H1 (cell line): Measurements from ENCODE around the gene ARL9. TPM values are rescaled to one million over a fixed set of nuclear protein-coding genes. Genes with fewer than 3 reads are reported as not detected.

Source experiments
- CTCF ChIA-PET: fragments of 300-600 bp; sonication (Branson Sonifier 250); formaldehyde crosslinking; loops from one replicate; lab custom pipeline; 2021; ENCODE audit not compliant: partially characterized antibody; lab: Charles Lee
- POLR2A ChIA-PET: fragments of 300-600 bp; sonication (Branson Sonifier 250); formaldehyde crosslinking; loops from one replicate; lab custom pipeline; 2021; ENCODE audit warnings: inconsistent platforms; ENCODE audit not compliant: partially characterized antibody; lab: Charles Lee
- DNase-seq, 2 experiments: peaks; one replicate each; pipeline versions ENCODE4 v3.0.0 to v3.0.0-alpha.2; 2010 to 2022; ENCODE audit warnings: low spot score in 2 of 2, low read depth in 1 of 2, mixed read lengths in 1 of 2
- FAIRE-seq: peaks from 2 replicates; lab custom pipeline; 2011; peaks lifted over from hg19 to GRCh38; lab: Jason Lieb, UNC
- H2AFZ ChIP-seq: 2 replicates; pipeline ENCODE4 v1.8.1; 2012; ENCODE audit warnings: low read length, inconsistent platforms
- H2AK5ac ChIP-seq: 2 replicates; pipeline ENCODE4 v1.6.1; 2013; ENCODE audit warnings: low read depth, low read length
- H2BK120ac ChIP-seq: replicated peaks from 2 replicates; pipeline ENCODE3; 2013; ENCODE audit warnings: low read depth, low read length, inconsistent platforms
- H2BK12ac ChIP-seq: 2 replicates; pipeline ENCODE4 v1.6.1; 2013; ENCODE audit warnings: low read depth, low read length
- H2BK15ac ChIP-seq: 2 replicates; pipeline ENCODE4 v1.6.1; 2013; ENCODE audit warnings: low read length
- H2BK20ac ChIP-seq: 2 replicates; pipeline ENCODE4 v1.6.1; 2013; ENCODE audit warnings: low read length
- H2BK5ac ChIP-seq: 2 replicates; pipeline ENCODE4 v1.6.1; 2013; ENCODE audit warnings: low read depth, low read length
- H3K14ac ChIP-seq: 2 replicates; pipeline ENCODE4 v1.6.1; 2013; ENCODE audit warnings: inconsistent platforms; ENCODE audit not compliant: insufficient read length
- H3K18ac ChIP-seq: 2 replicates; pipeline ENCODE4 v1.6.1; 2013; ENCODE audit warnings: low read length; ENCODE audit errors: extremely low read depth
- H3K23ac ChIP-seq: 2 replicates; pipeline ENCODE4 v1.6.1; 2013; ENCODE audit warnings: inconsistent platforms; ENCODE audit not compliant: insufficient read length
- H3K23me2 ChIP-seq: 2 replicates; pipeline ENCODE4 v1.6.1; 2013; ENCODE audit warnings: low read depth, low read length
- H3K27ac ChIP-seq: 2 replicates; pipeline ENCODE4 v1.6.1; 2011; ENCODE audit warnings: low read depth, low read length, inconsistent platforms
- H3K27me3 ChIP-seq, 4 experiments: replicated peaks in 1 of 4; 1 replicate in 1 of 4; 2 replicates in 3 of 4; pipeline versions ENCODE4 v1.6.1 to v1.8.1; 2011 to 2013; ENCODE audit warnings: low read length in 3 of 4, mild to moderate bottlenecking in 3 of 4, inconsistent platforms in 2 of 4, mixed read lengths in 2 of 4, moderate library complexity in 1 of 4; ENCODE audit not compliant: control insufficient read depth in 3 of 4, insufficient read depth in 3 of 4; ENCODE audit errors: extremely low read depth in 1 of 4
- H3K36me3 ChIP-seq, 4 experiments: 2 replicates each; pipeline versions ENCODE4 v1.6.1 to v1.8.1; 2011 to 2013; ENCODE audit warnings: mild to moderate bottlenecking in 4 of 4, low read length in 3 of 4, moderate library complexity in 2 of 4, control low read depth in 1 of 4, inconsistent platforms in 1 of 4; ENCODE audit not compliant: insufficient read depth in 4 of 4, control insufficient read depth in 2 of 4
- H3K4ac ChIP-seq: replicated peaks from 2 replicates; pipeline ENCODE3; 2013; ENCODE audit warnings: low read length, low read depth, mixed read lengths, inconsistent platforms; ENCODE audit not compliant: insufficient read length
- H3K4me1 ChIP-seq, 4 experiments: replicated peaks in 1 of 4; 1 replicate in 1 of 4; 2 replicates in 3 of 4; pipeline versions ENCODE4 v1.6.1 to v1.8.1; 2011 to 2013; ENCODE audit warnings: low read length in 3 of 4, inconsistent platforms in 2 of 4, mixed read lengths in 1 of 4; ENCODE audit not compliant: insufficient read depth in 4 of 4, control insufficient read depth in 3 of 4
- H3K4me2 ChIP-seq, 2 experiments: 2 replicates each; pipeline versions ENCODE4 v1.6.1 to v1.8.1; 2011 to 2013; ENCODE audit warnings: low read depth in 2 of 2, low read length in 2 of 2, control low read depth in 1 of 2, inconsistent platforms in 1 of 2, mild to moderate bottlenecking in 1 of 2; ENCODE audit not compliant: insufficient read depth in 1 of 2
- H3K4me3 ChIP-seq, 4 experiments: fragments of 200-600, 300-600 bp in 1 of 4; sonication (generic), shearing (Covaris generic), sonication (Bioruptor Twin) in 1 of 4; 2 replicates each; pipeline versions ENCODE4 v1.5.1 to v1.8.1; 2011 to 2016; ENCODE audit warnings: low read length in 4 of 4, low read depth in 3 of 4, control low read depth in 2 of 4, inconsistent platforms in 2 of 4, mild to moderate bottlenecking in 2 of 4, mixed read lengths in 1 of 4, moderate library complexity in 1 of 4; ENCODE audit not compliant: insufficient read depth in 2 of 4; ENCODE audit errors: extremely low read depth in 1 of 4
- H3K56ac ChIP-seq: replicated peaks from 2 replicates; pipeline ENCODE3; 2013; ENCODE audit warnings: low read depth, mild to moderate bottlenecking, mixed read lengths, low read length, inconsistent platforms; ENCODE audit not compliant: insufficient read length
- H3K79me1 ChIP-seq: 2 replicates; pipeline ENCODE4 v1.6.1; 2013; ENCODE audit warnings: low read depth, low read length, control low read depth
- H3K79me2 ChIP-seq, 2 experiments: 2 replicates each; pipeline versions ENCODE4 v1.6.1 to v1.8.1; 2012 to 2013; ENCODE audit warnings: low read length in 2 of 2, mild to moderate bottlenecking in 2 of 2, inconsistent platforms in 1 of 2; ENCODE audit not compliant: insufficient read depth in 2 of 2, control insufficient read depth in 1 of 2
- H3K9ac ChIP-seq, 4 experiments: replicated peaks in 1 of 4; 1 replicate in 1 of 4; 2 replicates in 3 of 4; pipeline versions ENCODE4 v1.6.1 to v1.8.1; 2011 to 2013; ENCODE audit warnings: low read depth in 3 of 4, low read length in 3 of 4, control low read depth in 2 of 4, mild to moderate bottlenecking in 2 of 4, moderate library complexity in 2 of 4, inconsistent platforms in 1 of 4; ENCODE audit errors: extremely low read depth in 1 of 4
- H3K9me3 ChIP-seq, 2 experiments: 2 replicates each; pipeline versions ENCODE4 v1.6.1 to v1.8.1; 2012 to 2013; ENCODE audit warnings: mild to moderate bottlenecking in 2 of 2, moderate library complexity in 2 of 2, control low read depth in 1 of 2, inconsistent platforms in 1 of 2, low read depth in 1 of 2, low read length in 1 of 2, mixed read lengths in 1 of 2; ENCODE audit not compliant: insufficient read depth in 2 of 2
- H4K20me1 ChIP-seq, 2 experiments: replicated peaks in 1 of 2; 2 replicates each; pipeline versions ENCODE3 to v1.8.1; 2011 to 2013; ENCODE audit warnings: inconsistent platforms in 2 of 2, low read length in 2 of 2, mild to moderate bottlenecking in 1 of 2; ENCODE audit not compliant: insufficient read depth in 2 of 2, control insufficient read depth in 1 of 2
- H4K5ac ChIP-seq: 2 replicates; pipeline ENCODE4 v1.6.1; 2013; ENCODE audit warnings: low read length, low read depth, mixed read lengths, inconsistent platforms; ENCODE audit not compliant: insufficient read length
- H4K8ac ChIP-seq: 2 replicates; pipeline ENCODE4 v1.8.0; 2013; ENCODE audit warnings: mild to moderate bottlenecking, moderate library complexity, low read length, inconsistent platforms; ENCODE audit not compliant: insufficient read depth; ENCODE audit errors: extremely low read depth
- H4K91ac ChIP-seq: replicated peaks from 2 replicates; pipeline ENCODE3; 2013; ENCODE audit warnings: low read length, mixed read lengths, inconsistent platforms; ENCODE audit not compliant: insufficient read length
- BACH1 ChIP-seq: IDR thresholded peaks from 2 replicates; pipeline ENCODE4 v1.6.1; 2012; ENCODE audit warnings: low read length, improper control_type of control experiment
- BCL11A ChIP-seq, 2 experiments: IDR thresholded peaks; one replicate each; pipeline ENCODE4 v1.6.1; 2011; ENCODE audit warnings: low read depth in 2 of 2, low read length in 2 of 2, mild to moderate bottlenecking in 2 of 2
- PHF8 ChIP-seq: fragments of 200-600 bp; sonication (generic); conservative IDR thresholded peaks from 2 replicates; pipeline ENCODE4 v1.7.1; 2012; ENCODE audit warnings: low read depth, mild to moderate bottlenecking, inconsistent platforms, low read length, moderate library complexity
- SP1 ChIP-seq: IDR thresholded peaks from 2 replicates; pipeline ENCODE4 v1.6.1; 2011; ENCODE audit warnings: low read depth, low read length
- WGBS, 2 experiments: shearing (Covaris generic) in 1 of 2; methylation state at CpG; one replicate each; pipeline versions ENCODE4 v1.1.6 to v1.1.7; 2013 to 2015; ENCODE audit warnings: low lambda C conversion rate in 2 of 2, mixed read lengths in 2 of 2, inconsistent platforms in 1 of 2, low coverage in 1 of 2, missing lambda C conversion rate in 1 of 2; ENCODE audit not compliant: insufficient replicate concordance in 2 of 2, insufficient coverage in 1 of 2, insufficient read length in 1 of 2; ENCODE audit errors: extremely low coverage in 1 of 2, missing lambda C conversion rate in 1 of 2; 5-methylcytosine and 5-hydroxymethylcytosine counted together
- polyA plus RNA-seq, 7 experiments: library from polyadenylated mRNA; depleted of rRNA in 3 of 7; stranded (reverse) in 5 of 7; unstranded in 2 of 7; fragments of >200 nt in 5 of 7; fragments of 200-250 nt in 2 of 7; gene quantifications; 1 replicate in 5 of 7; 2 replicates in 1 of 7; 4 replicates in 1 of 7; pipeline versions ENCODE4 v1.2.1 to v1.2.3, GENCODE V29; 2011 to 2013; ENCODE audit warnings: missing spikeins in 2 of 7, mixed read lengths in 2 of 7
- total RNA-seq: library from RNA; stranded (reverse); fragmentation: NEBNext Ultra II Directional; extraction: Animal tissue kit (Norgen Biotek cat#: 25700); gene quantifications from 2 replicates; pipeline ENCODE4 v1.2.1, GENCODE V29; 2021
- TF ChIP-seq, protein P1 (sequence below), 3 experiments: IDR thresholded peaks; 1 replicate in 2 of 3; 2 replicates in 1 of 3; pipeline versions ENCODE4 v1.5.1 to v1.6.1; 2011; ENCODE audit warnings: low read length in 3 of 3, mild to moderate bottlenecking in 3 of 3, inconsistent platforms in 2 of 3, low read depth in 1 of 3, moderate library complexity in 1 of 3; ENCODE audit not compliant: insufficient read depth in 1 of 3; ENCODE audit errors: control extremely low read depth in 1 of 3

The ARL9 gene
- total and polyA plus RNA-seq, 2 of the 8 experiments (the other 6 are each of a cell fraction or from before 2014, with no cell fraction given), result 0.60 to 0.76 TPM

- ChIA-PET POLR2A (no interaction called here), CTCF (no interaction called here)
- WGBS, 2 experiments, result 88% methylated on average over 4 of the region's 4 CpGs; no CpG with 5 or more reads in 1 of the 2 experiments
- Histone ChIP-seq H3K9ac (no peak overlapping the region), H3K14ac (no peak overlapping the region), H3K23me2 (no peaks in the 10 kb centered on the region), H4K20me1 (no peaks in the 10 kb centered on the region), H3K9me3 (no peaks in the 10 kb centered on the region), H4K8ac (no peak overlapping the region), H3K27ac (no peak overlapping the region), H3K23ac (no peak overlapping the region), H4K91ac (no peak overlapping the region), H3K79me2 (no peaks in the 10 kb centered on the region), H2AK5ac (no peak overlapping the region), H2AFZ (0 out of 2 replicates have a peak overlapping the region, but pooled peaks have one; percentile 39), H3K56ac (no peak overlapping the region), H2BK15ac (no peak overlapping the region), H2BK20ac (no peak overlapping the region), H2BK120ac (no peak overlapping the region), H3K4ac (no peak overlapping the region), H2BK5ac (no peak overlapping the region), H4K5ac (no peak overlapping the region), H3K27me3 (peaks cover 0 to 6% (median 2%) of the 10 kb centered on the region in 4 experiments; a peak in 4 of 7 replicates), H3K4me2 (no peak overlapping the region), H3K36me3 (no peaks in the 10 kb centered on the region), H3K4me1 (no peaks in the 10 kb centered on the region; a peak in 2 of 7 replicates), H3K79me1 (no peaks in the 10 kb centered on the region), H2BK12ac (no peak overlapping the region), H3K4me3 (no peak overlapping the region), H3K18ac (no peak overlapping the region)
- DNase-seq (no peak), FAIRE-seq (no peak)
- TF ChIP-seq BACH1 (no peak), SP1 (no peak), BCL11A (IDR thresholded peaks at IDR 0.05; ENCODE audit: low read depth in 2 of 2, low read length in 2 of 2) (no peak), PHF8 (no peak)
- TF ChIP-seq, protein P1, sequence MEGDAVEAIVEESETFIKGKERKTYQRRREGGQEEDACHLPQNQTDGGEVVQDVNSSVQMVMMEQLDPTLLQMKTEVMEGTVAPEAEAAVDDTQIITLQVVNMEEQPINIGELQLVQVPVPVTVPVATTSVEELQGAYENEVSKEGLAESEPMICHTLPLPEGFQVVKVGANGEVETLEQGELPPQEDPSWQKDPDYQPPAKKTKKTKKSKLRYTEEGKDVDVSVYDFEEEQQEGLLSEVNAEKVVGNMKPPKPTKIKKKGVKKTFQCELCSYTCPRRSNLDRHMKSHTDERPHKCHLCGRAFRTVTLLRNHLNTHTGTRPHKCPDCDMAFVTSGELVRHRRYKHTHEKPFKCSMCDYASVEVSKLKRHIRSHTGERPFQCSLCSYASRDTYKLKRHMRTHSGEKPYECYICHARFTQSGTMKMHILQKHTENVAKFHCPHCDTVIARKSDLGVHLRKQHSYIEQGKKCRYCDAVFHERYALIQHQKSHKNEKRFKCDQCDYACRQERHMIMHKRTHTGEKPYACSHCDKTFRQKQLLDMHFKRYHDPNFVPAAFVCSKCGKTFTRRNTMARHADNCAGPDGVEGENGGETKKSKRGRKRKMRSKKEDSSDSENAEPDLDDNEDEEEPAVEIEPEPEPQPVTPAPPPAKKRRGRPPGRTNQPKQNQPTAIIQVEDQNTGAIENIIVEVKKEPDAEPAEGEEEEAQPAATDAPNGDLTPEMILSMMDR (IDR thresholded peaks at IDR 0.05; ENCODE audit: control extremely low read depth in 1 of 3, insufficient read depth in 1 of 3, low read depth in 1 of 3, low read length in 3 of 3), result no peak
Measured at GRCh38 chr4:56540826-56541225, 35.2 kb downstream of the ARL9 start.
